GM04504 (cell line): ENCODE measurements around the gene ZER1.
"Not testable (repeated sequence)": the region's sequence is repeated elsewhere in the genome, so short reads cannot be mapped to it uniquely, and the experiment has no call there.

Source experiments
- DNase-seq: peaks from one replicate; pipeline ENCODE4 v3.0.0-alpha.2; 2012; ENCODE audit warnings: low read depth

The ZER1 gene

DNA sequence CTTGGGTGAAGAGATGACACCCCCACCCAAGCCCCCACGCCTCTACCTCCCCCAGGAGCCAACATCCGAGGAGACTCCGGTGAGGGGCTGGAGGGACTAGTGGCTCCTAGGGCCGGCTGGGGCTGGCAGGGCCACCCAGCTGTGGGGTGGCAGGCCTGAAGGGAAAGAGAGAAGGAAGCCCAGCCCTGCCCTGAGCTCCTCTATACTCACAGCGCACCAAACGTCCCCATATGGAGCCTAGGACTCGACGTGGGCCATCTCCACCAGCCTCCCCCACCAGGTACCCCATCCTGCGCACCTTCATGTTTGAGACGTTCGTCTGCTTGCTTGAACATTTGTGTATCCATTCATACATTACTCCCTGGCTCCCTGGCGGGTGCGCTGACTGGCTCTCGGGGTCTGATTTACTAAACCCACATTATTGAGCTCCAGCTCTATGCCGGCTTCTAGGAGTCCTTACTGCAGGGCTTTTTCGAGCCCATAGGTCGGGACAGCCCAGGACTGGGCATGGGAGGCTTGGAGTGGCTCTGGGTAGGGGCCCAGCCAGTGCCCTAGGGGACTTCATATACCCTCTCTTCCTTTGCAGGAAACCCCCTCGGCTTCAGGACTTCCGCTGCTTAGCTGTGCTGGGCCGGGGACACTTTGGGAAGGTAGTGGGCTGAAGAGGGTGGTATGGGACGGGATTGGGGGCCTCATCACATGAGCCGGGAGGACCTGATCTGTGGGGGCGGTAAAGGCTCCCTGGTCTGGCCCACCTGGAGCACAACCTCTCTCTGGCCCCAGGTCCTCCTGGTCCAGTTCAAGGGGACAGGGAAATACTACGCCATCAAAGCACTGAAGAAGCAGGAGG lies 56.9 kb downstream of the ZER1 start:
- no peak for DNase-seq

DNA sequence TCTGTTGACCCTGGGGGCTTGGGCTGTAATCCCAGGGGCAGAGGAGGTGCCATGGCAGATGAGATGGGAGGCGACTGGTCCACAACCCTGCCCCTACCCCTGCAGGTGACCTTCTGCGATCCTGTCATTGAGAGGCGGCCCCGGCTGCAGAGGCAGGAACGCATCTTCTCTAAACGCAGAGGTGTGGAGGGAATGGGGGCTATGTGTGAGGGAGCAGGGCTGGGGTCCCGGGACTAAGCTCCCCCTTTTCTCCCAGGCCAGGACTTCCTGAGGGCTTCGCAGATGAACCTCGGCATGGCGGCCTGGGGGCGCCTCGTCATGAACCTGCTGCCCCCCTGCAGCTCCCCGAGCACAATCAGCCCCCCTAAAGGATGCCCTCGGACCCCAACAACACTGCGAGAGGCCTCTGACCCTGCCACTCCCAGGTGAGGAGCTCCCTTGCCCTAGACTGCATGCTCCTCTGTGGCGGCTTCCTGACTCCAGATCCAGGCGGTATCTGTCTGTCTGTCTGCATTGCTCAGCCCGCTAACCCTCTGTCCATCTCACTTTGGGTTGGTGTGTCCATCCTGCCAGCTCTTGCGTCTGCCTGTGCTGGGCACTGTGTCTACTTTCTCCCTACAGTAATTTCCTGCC lies 57.7 kb downstream of the ZER1 start:
- no peak for DNase-seq

DNA sequence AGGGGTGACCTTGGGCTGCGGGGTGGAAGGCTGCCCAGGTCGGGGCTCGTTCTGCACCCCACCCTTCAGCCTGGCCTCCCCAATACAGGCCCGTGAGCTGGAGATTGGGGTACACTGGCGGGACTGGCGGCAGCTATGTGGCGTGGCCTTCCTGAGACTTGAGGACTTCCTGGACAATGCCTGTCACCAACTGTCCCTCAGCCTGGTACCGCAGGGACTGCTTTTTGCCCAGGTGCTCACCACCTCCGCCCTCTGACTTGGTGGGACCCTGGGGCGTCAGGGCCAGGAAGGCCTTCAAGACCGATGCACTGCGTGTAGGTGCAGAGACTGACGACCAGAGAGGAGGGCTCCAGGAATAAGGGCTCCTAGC lies 58.3 kb downstream of the ZER1 start:
- no peak for DNase-seq

DNA sequence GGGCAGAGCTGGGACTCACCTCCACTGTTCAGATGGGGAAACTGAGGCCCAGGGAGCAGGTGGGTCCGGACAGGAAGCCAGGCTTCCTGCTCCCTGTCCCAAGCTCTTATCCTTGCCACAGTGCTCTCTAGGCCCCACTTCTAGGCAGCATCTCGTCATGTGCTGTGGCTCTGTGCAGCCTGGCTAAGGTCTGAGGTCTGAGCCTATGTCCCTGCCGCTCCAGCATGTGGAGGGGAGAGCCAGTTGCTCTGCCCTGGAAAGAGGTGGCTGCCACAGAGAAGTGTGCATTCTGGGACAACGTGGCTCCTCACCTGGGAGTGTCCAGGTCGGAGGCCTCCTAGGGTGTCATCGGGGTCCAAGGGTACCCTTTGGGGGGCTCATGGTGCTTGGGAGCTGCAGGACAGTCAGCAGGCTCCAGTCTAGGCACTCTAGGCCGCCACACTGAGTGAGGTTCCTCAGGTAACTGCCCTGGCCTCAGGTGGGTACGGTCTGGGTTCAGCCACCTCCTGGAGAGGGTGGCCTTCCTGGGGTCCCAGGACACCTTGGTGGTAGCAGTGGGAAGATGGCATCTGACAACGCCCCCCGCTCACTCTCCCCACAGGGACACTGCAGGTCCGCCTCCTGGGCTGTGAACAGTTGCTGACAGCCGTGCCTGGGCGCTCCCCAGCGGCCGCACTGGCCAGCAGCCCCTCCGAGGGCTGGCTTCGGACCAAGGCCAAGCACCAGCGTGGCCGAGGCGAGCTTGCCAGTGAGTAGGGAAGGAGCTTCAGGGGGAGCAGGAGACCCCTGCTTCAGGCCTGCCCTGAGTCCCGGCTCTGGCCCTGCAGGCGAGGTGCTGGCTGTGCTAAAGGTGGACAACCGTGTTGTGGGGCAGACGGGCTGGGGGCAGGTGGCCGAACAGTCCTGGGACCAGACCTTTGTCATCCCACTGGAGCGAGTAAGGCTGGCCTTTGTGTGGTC lies 59.0 kb downstream of the ZER1 start:
- no peak for DNase-seq

DNA sequence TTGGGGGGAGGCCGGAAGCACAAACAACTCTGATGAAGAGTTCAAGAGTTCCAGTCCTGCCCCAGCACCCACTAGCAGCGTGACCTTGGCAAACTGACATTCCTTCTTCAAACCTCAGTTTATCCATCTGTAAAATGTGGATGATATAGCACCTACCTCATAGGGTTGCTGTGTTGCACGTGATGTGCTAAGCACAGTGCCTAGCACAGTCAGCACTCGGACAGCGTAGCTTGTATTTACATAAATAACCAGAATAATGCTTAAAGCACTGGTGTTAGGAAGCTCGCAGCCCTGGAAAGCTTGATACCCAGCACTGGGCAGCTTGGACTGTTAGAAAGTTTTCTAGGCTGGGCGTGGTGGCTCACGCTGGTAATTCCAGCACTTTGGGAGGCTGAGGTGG lies 64.3 kb downstream of the ZER1 start:
- DNase-seq, result no peak

DNA sequence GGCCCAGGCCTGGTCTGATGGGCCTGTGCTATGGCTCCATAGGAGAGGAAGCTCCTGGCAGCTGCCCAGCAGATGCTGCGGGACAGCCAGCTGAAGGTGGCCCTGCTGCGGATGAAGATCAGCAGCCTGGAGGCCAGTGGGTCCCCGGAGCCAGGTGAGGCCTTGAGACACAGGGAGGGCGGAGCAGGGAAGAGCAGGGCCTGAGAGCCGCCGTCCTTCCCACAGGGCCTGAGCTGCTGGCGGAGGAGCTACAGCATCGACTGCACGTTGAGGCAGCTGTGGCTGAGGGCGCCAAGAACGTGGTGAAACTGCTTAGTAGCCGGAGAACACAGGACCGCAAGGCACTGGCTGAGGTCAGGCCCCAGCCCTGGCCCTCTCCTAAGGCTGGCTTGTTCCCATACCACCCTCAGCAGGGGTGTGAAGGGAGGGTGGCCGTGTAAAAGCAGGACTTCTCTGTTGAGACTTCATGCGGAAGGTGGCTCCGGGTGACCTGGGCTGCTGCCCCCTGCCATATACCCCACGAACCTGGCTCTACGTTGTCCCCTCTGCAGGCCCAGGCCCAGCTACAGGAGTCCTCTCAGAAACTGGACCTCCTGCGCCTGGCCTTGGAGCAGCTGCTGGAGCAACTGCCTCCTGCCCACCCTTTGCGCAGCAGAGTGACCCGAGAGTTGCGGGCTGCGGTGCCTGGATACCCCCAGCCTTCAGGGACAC lies 64.9 kb downstream of the ZER1 start:
- no peak for DNase-seq

DNA sequence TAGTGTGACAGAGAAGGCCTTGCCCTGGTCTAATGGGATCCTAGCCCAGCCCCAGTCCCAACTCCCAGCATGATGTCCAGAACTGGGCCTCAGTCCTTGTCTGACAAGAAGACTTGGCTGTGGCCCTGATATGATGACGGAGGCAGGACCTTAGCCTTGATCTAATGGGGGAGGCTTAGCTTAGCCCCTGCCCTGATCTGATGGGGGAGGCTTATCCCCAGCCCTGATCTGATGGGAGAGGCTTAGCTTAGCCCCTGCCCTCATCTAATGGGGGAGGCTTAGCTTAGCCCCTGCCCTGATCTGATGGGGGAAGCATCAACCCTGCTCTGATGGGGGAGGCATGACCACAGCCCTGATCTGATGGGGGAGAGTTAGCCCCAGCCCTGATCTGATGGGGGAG lies 65.7 kb downstream of the ZER1 start:
- DNase-seq, result no peak

DNA sequence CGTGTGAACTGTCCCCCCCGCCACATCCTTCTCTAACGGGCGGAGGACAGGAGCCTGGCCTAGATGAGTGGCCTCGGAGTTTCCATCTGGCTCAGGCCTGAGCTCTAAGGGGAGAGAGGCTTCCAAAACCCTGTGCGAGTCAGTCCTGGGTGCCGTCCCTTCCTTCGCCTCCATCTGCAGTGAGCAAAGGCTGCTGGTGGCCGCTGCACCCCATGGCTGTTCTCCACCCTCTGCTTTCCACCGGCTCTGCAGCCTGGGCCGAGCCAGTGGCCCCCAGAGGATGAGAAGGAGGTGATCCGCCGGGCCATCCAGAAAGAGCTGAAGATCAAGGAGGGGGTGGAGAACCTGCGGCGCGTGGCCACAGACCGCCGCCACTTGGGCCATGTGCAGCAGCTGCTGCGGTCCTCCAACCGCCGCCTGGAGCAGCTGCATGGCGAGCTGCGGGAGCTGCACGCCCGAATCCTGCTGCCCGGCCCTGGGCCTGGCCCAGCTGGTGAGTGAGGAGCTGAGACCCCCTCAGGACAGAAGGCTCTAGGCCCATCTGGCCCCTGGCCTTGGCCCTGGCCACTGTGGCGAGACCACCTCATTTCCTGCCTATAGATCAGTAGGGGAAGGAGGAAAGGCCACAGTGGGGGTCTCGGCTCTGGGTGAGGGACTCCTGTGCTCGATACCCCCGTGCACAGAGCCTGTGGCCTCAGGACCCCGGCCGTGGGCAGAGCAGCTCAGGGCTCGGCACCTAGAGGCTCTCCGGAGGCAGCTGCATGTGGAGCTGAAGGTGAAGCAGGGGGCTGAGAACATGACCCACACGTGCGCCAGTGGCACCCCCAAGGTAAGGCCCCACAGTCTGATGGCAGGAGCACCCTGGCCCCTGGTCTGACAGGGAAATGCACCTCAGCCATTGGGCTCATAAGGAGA lies 66.4 kb downstream of the ZER1 start:
- DNase-seq, result no peak

DNA sequence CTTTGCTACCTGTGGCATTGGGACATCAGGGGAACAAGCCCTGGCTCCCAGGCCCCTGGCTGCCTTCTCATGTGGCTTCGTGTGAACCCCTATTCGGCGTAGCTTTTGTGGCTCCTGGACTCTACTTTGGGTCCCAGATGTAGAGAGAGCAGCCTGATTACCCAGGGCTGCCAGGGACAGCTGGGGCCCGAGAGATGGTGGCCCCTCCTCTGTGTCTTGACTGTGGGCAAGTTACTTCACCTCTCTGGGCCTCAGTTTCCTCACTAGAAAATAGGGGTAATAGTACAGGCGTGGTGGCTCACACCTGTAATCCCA lies 67.4 kb downstream of the ZER1 start:
- DNase-seq, result no peak

DNA sequence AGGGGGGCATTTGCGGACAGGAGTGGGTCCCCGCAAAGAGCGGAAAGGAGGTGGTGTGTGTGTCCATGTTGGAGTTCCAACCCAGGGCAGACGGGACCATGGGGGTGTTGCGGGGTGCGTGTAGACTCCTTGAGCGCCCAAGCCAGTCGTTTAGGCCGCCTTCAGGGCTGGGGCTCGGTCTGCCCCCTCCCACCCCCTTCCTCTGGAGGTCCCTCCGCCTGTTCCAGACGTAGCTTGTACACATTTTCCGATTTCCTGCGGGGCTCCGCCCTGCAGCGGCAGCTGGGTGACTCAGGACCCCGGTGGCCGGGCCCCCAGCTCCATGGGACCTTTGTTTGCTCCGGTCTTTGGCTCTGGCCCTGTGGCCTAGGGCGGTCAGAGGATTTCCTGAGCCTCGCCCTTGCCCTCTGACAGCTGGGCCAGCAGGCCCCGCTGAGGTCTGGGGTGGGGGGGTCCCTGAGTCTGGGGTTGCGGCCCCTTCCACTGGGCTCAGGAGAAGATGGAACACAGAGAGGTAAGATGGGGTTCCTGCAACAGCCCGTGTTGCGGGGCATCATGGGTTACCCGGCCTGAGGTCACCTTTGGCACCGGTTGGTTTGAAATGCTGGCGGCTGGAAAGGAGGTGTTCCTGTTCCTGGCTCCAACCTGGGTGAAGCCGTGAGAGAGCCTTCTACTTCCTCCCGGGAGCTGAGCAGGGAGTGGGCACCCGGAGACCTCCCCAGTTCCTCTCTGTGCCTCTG lies 67.9 kb downstream of the ZER1 start:
- no peak for DNase-seq

DNA sequence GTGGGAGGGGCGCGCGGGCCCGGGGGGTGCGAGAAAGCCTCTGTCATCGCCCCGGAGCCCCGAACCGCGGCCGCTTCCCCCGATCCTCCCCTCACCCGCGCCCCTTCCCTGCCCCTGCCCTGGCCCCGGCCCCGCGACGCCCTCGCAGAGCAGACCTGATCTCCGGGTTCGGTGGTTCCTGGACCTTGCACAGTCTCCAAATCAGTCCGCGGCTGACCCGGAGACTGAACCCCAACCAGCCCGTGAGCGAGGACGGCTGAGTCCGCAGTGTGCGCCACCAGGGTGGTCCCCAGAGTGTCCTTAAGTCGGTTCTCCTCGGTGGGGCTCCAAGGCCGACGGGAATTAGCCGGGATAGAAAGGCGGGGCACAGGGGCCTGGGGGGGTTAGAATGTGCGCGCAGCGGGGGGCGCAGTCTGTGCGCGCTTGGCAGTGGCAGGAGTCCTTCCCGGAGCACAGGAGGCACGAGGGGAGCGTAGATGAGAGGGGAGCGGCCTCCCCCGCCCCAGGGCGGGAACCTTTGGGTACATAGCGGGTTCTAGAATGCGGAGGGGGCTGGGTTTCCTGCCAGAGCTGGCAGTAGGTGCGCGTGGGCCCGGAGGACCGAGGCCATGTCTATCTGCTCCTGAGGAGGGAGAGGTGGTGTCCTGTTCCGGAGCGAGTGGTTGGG lies 68.6 kb downstream of the ZER1 start:
- DNase-seq, result no peak

DNA sequence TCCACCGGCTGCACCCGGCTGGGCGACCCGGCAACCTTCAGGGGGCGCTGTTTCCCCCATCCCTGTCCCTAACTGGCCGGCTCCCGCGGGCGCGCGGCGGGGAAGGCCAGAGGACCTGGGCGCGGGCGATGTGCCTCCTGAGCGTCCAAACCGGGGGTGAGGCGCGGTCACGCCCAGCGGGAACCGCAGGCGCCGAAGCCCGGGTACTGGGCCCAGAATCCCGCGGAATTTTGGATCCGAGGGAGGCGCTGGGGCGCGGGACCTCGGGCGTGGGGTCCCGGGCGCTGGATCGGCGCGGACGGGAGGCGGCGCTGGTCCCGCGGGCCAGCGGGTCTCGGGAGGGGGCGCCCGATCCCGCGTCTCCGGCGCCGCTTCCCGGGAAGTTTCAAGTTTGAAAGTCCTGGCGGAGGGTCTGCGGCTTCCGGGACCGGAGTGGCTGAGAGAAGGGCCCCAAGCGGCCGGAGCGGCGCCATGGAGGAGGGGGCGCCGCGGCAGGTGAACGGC lies 69.2 kb downstream of the ZER1 start, which contains the start of gene PKN3:
PKN3 (plus strand) TSS at position 59 of the 504 bp plus-strand sequence; CDS start at position 472, 413 bp downstream.
- peak; percentile 60 for DNase-seq

DNA sequence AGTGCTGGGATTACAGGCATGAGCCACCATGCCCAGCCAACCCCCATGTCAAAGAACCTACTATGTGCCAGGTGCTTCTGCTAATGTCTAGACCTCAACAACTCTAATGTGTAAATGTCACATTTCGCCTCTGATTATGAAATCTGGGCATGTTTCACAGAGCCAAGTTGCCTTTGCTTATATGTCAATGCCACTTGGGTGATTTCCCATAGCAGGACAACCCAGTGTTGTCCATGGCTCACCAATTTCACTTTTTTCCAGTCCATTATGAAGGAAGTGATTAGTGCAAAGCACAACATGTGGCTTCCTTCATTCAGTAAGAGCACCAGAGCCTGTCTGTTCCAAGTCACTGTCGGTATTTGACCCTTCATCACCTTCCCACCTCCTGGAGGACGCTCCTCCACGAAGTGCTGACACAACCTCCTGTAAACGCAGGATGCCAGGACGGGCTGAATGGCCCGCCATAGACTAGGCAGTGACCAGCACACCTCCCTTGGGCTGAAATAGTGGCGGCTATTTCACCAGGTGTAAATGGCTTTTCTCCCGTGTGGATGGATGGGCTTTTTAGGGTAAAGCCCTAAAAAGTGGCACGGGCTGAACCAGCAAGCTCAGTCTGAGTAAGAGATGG lies 70.4 kb downstream of the ZER1 start:
- no peak for DNase-seq

DNA sequence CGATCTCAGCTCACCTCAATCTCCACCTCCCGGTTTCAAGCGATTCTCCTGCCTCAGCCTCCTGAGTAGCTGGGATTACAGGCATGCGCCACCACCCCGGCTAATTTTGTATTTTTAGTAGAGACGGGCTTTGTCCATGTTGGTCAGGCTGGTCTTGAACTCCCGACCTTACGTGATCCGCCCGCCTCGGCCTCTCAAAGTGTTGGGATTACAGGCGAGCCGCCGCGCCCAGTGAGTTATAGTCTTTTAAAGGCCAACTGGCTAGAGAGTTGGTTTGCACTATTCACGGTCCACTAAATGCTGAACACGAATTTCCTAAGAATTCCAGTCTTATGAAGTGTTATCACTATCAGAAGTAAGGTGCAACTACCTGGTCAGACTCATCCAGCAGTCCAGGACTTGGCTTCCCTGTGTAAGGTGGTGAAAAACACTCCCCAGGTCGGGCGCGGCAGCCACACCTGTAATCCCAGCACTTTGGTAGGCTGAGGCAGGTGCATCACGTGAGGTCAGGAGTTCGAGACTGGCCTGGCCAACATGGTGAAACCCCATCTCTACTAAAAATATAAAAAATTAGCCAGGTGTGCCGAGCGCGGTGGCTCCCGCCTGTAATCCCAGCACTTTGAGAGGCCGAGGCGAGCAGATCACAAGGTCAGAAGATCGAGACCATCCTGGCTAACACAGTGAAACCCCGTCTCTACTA lies 72.5 kb downstream of the ZER1 start:
- not testable (repeated sequence) for DNase-seq

DNA sequence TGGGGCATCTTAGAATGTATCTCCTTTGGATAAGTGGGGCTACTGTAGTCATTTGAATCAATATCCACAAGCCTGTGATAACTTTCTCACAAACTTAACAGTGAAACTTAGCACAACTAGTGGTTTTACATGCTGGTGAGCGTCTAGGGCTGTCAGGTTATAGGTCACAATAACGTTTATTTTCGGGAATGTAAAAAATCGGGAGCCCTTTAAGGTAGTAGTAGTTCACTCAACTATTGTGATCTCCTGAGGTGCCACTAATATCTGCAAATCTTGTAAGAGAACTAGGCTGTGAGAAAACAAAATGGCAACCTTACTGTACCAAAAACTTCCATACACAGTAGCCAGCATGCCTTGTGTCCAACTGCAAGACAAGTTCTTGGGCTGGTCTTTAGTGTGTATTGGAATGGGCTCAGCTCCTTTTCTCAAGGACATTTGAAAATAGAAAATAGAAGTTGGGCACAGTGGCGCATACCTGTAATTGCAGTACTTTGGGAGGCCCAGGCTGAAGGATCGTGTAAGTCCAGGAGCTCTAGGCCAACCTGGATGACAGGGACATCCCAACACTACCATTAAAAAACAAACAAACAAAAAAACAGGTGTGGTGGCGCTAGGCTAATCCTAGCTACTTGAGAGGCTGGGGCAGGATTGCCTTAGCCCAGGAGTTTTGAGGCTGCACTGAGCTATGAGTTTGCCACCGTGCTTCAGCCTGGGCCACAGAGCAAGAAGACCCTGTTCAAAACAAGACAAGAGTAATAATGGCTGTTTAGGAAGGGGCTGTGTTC lies 74.6 kb downstream of the ZER1 start:
- no peak for DNase-seq

DNA sequence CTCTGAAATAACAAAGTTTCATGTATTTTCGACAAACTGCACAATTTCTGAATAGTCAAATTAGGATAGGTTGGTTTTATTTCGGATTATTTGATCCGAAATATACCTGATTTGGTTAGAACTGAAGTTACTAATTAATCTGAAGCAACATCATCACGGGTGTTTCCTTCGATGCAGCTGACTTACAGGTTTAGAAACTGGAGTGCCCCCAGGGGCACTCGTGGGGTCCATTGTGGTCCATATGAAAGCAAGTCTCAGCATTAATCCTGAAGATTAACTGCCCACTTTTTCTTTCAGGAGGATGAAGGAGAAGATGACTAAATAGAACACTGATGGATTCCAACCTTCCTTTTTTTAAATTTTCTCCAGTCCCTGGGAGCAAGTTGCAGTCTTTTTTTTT lies 77.4 kb downstream of the ZER1 start:
- no peak for DNase-seq

DNA sequence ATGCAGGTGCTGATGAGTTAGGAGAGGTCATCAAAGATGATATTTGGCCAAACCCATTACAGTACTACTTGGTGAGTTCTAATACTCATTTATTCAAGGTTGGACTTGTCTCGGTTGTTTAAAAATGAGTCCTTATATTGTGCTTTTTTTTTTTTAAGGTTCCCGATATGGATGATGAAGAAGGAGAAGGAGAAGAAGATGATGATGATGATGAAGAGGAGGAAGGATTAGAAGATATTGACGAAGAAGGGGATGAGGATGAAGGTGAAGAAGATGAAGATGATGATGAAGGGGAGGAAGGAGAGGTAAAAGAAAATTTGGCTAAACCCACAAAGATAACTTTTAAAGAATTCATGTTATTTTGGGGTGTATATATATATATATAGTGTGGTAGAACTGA lies 78.0 kb downstream of the ZER1 start:
- not testable (repeated sequence) for DNase-seq

DNA sequence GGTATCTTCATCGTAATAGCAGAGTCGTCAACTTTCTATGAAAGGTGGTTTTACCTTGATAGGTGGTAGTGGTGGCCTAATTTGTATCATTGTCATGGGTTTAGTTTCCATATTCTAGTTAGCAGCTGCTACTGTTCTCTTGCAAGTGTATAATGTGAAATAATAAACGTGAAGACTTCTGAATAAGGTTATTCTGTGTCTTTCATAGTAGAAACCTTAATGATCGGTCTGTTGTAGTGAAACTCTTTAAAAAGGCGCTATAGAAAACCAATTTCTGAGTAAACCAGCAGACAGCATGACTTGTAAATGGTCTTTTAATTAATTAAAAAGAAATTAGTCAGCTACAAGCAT lies 81.1 kb downstream of the ZER1 start:
- DNase-seq, result no peak
